HG02798 (cell line): ENCODE measurements around the gene RAD51B.

ENCODE experiments used
- ATAC-seq: cut with Tn5 transposase; IDR thresholded peaks from one replicate; pipeline ENCODE4 v1.9.1; 2021; ENCODE audit warnings: mild to moderate bottlenecking; ENCODE audit not compliant: unreplicated experiment, poor library complexity

The RAD51B gene

DNA sequence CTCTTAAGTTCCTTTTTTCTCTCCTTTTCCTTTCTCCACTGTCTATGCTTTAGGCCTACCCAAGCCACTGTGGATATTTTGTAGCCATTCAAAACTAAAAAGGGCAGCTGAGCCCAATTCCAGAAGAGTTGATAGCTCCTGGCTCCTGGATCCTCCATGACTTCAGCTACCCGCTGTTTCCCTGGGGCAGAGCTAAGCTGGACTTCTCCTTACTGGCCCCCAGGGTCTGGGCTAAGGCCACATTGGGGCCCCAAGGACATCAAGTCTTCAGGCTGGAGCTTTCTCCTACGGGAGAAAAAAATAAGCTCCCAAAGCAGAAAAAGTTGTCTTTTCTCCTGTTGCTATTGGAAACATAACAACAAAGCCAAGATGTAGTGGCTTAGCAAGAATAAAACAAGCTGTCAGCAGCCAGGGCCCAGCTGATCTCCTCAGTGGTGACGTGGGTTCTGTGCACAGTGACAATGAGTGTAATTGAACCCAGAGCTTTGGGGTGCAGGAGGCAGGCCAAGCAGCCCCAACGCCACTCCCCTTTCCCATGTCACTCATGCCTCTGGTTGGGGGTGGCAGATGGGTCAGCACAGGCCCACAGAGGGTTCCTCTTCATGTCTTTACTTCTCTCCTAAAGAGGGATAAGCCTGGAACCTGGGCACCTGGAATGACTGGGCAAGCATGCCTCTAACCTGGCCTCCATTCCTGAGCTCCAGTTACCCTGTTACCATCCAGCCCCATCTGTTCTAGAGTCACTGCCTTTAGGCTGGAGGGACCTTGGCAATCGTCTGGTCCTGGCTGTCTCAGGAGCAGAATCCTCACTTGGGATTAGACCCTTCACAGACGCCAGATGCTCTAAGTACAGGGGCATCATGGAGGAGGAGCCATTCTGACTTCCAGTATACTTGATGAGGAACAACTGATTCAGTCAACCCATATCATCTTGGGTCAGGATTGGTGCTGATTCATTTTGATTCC, 802.1 kb downstream of the RAD51B start:
- no peak for ATAC-seq

DNA sequence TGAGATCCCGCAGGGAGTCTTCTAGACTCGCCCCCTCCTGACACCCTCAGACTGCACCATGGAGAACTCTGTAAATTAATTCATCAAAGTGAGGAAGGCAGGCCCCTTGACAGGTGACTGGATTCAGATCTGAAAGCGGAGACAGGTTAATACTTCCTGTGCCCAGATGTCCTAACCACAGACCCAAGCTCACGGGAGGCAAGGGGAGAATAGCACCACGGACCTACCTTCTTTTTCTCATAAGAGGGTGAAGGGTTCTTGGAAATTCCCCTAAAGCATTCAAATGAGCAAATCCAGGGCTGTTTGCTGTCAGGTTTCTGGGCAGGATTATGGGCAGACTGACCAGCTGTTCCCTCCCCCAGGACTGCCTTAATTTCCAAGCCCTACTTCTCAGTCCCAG, 803.3 kb downstream of the RAD51B start:
- ATAC-seq, result no peak

DNA sequence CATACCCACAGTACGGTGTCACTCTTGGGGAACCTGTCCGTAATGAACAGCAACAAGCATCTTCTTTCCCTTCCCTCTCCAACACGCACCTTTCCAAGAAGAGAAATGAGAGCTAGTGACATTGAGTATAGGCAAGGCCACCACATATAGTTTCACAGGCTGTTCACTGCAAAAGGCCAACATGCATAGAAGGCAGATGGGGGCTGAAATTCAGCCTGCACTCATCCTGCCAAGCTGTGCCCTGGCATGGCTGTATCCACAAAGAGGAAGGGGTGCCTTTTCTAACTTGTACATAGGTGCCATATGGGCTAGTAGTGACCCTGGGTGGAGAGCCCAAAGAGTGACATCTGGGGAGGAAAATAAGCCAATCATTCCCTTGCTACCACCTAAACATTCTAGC, 803.7 kb downstream of the RAD51B start:
- ATAC-seq, result no peak

GRCh38 chr14:68623826-68624225, 804.2 kb downstream of the RAD51B start:
- ATAC-seq, result no peak

DNA sequence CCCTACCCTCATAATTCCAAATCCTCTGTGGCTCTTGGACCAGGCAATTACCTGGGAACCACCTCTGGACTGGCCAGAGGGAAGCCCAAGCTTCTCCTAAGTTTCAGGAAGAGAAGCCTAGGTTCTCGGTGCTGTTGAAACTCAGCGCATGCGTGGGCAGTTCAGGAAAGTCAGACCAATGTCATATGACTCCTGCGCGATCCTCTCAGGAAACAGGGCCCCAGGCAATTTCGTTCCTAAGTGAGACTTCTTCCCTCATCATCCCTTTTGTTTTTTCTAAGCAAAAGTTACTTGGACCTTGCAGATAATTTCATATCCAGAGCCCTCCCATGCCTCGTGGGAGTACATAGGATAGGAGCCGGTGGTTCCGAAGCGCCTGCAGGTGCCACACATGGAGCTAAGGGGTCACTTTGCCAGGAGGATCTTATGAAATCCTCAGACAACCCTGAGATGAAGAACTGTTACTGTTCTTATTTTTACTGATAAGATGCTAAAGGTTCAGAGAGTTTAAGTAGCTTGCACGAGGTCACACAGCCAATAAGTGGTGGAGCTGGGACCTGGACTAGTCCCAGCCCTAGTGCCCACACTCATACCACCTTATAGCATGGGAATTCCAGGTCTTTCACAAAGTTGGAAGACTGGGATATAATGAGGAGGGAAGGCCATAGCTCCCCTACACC, 805.1 kb downstream of the RAD51B start:
- ATAC-seq, result no peak

GRCh38 chr14:68625366-68626090, 805.9 kb downstream of the RAD51B start:
- no peak for ATAC-seq

DNA sequence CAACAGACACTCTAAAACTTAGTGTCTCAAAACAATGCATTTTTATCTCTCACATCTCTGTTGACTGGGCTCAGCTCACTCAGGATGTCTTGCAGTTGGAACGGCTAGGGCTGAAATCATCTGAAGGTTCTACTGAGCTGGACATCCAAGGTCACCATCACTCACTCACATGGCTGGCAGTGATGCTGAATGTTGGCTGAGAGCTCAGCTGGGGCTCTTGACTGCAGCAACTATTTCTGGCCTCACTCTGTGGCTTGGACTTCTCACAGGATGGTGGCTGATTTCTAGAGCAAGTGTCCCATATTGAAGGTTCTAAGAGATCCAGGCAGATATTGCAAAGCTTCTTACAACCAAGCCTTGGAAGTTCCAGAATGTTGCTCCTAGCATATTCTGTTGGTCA, 806.8 kb downstream of the RAD51B start:
- ATAC-seq, result no peak

- ATAC-seq, result no peak
Measured at GRCh38 chr14:68627050-68627867, 807.7 kb downstream of the RAD51B start.

- ATAC-seq, result no peak
Measured at GRCh38 chr14:68627868-68628604, 808.5 kb downstream of the RAD51B start.

DNA sequence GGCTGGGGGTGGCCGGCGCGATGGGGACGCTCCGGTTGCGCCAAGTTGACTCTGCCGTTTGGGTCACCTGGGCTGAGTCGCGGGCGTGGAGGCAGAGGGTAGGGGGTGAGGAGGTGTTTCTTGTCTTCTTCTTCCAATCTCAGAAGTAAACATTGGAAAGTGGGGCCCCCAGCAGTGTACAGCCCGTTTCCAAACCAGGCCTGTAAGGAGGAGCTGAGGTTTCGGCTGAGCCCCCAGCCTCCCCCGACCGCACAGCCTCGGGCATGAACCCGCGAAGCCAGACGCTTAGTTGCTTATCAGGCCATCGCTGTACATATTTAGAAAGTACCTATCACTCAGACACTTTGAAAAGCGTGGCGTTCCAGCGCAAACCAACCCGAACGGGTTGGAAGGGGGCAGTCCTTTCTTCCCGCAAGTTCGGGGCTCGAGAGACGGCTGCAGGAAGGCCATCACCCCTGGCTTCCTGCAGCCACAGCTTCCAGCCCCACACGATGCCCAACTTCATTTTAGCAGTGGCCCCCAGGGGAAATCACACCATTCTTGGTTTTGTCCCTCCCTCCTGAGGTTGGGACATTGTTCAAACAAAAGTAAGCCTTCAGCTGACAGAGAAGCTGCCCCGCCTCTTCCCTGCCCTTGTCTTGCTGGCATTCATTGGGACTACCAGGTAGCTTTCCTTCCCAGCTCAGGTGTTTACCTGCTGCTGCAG, 809.2 kb downstream of the RAD51B start:
- no peak for ATAC-seq

GRCh38 chr14:68630081-68630571, 810.5 kb downstream of the RAD51B start:
- ATAC-seq, result no peak

- ATAC-seq, result no peak
Measured at GRCh38 chr14:68630611-68631393, 811.2 kb downstream of the RAD51B start.

- ATAC-seq, result no peak
Measured at GRCh38 chr14:68631394-68632053, 811.9 kb downstream of the RAD51B start.

DNA sequence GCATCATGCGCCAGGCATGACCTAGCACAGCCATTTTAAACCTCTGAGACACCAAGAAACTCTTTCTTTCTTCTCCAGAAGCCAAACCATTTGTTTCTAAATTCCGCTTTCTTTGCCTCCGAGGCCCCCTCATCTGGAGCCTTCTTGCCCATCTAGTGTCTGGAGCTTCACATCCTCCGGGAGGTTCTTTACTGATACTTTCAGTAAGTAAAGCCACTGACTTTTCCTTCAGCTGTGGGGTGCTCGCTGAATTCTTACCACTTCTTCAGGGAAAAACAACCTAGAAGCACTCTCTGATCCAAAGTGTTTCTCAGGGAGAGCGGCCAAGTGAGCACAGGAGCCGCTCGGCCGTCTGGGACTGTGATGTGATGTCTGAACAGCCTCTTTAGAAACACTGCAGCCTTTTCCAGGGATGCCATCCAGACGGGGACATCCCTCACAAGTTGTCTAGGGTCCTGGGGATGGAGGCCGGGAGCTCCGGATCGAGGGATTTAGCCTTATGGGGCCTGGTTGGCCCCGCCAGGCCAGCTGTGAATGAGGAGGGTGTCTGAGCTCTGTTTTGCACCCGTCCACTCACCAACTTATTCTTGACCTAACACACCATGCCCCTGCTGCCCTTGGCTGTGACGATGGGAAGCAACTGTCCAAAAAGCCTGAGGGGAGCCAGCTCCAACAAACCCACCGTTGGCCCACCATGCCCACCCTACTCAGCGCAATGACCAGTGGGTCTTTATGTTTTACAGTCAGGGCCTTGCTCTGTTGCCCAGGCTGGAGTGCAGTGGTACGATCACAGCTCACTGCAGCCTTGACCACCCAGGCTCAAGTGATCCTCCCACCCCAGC, 812.7 kb downstream of the RAD51B start:
- no peak for ATAC-seq

DNA sequence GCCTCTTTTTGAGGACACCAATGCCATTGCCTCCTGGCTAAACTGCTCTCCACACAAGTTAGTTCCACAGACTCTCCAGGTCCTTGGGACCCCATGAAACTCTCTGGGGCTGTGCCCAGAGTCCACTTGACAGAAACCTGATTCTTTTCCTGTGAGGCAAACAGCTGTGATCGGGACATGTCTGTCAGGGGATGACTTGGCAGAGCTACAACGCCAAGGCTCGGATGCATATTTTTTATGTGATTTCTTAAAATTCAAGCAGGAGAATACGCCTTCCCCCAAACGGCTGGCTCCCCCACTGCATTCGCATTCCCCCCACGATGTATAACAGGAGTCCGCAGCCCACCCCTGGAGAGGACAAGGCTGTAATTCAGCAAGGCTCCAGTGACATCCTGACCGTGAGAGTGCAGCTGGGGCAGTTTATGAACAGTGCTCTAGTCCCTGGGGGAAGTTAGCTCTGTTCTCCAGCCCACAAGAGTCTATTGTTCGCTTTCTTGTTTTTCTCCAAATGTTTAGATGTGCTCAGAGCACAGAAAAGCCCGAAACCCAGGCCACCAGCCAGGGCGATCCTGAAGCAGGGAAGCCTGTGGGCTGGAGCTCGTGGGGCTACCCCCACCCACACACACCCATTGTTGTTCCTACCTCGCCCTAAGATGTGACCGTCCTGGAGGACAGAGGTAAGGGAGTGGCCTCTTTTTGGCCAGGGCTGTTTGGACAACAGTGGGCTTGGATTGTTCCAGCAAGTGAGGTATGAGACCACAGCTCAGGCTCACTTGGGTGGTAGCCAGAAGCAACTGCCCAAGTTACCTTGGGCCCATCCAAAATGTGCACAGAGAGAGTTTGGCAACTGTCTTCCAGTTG, 813.8 kb downstream of the RAD51B start:
- no peak for ATAC-seq

DNA sequence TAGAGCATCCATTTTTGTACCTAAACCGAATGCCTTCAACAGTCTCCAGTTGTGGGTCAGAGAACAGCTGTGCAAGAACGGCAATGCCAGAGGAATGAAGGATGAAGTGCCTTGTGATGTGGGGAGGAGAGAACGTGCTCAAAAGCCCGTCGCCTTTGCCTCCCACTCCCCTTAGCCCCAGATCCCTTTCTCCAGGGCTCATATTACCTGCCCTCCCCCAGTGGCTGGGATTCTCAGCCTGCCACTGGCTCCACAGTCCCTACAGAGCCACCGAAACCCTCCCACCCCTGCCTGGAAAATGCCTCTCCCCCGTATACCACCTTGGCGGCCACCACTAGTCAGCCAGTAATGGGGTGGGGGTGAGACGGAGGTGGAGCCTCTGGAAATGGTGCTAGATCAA, 814.8 kb downstream of the RAD51B start:
- no peak for ATAC-seq
